Right lobe of liver (tissue), 4 donors: ENCODE measurements around the gene JADE3.

Source experiments
- POLR2A ChIP-seq: fragments of 450-650 bp; IDR thresholded peaks from one replicate; pipeline ENCODE4 v1.6.1; 2017; ENCODE audit warnings: antibody characterized with exemption, mild to moderate bottlenecking
- TF ChIP-seq, protein P1 (sequence below), 4 donors: fragments of 200-600 bp in 3 of 4; fragments of 450-650 bp in 1 of 4; IDR thresholded peaks; one replicate each; pipeline versions ENCODE4 v1.5.1 to v1.8.0; 2016 to 2022; ENCODE audit warnings: antibody characterized with exemption in 4 of 4, mild to moderate bottlenecking in 2 of 4
- donor health status: DM: no; HTN: no; CAD: no.
- donor health status: DM: no; HTN: no; CAD: no.
- donor health status: DM: no; HTN: yes; CAD: no.

- TF ChIP-seq, protein P1, sequence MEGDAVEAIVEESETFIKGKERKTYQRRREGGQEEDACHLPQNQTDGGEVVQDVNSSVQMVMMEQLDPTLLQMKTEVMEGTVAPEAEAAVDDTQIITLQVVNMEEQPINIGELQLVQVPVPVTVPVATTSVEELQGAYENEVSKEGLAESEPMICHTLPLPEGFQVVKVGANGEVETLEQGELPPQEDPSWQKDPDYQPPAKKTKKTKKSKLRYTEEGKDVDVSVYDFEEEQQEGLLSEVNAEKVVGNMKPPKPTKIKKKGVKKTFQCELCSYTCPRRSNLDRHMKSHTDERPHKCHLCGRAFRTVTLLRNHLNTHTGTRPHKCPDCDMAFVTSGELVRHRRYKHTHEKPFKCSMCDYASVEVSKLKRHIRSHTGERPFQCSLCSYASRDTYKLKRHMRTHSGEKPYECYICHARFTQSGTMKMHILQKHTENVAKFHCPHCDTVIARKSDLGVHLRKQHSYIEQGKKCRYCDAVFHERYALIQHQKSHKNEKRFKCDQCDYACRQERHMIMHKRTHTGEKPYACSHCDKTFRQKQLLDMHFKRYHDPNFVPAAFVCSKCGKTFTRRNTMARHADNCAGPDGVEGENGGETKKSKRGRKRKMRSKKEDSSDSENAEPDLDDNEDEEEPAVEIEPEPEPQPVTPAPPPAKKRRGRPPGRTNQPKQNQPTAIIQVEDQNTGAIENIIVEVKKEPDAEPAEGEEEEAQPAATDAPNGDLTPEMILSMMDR (IDR thresholded peaks at IDR 0.05) = no peak
- TF ChIP-seq POLR2A = no peak
These were observed 5.4 kb downstream of the JADE3 start for GRCh38 chrX:46917622-46918021.
